CD4-positive, alpha-beta T cell (primary cell): Measurements from ENCODE around the gene ZNF331. TPM values are rescaled to one million over a fixed set of nuclear protein-coding genes. Genes with fewer than 3 reads are reported as not detected.

Experiments used
- ATAC-seq: fragments of 200-7000 bp; cut with Tn5 transposase; one replicate; pipeline ENCODE4 v1.10.0; 2022; ENCODE audit warnings: mild to moderate bottlenecking; ENCODE audit not compliant: poor library complexity
- CTCF ChIA-PET: fragments of 350-600 bp; sonication (Branson Sonifier 250); formaldehyde crosslinking; loops from one replicate; lab custom pipeline; 2021; ENCODE audit warnings: antibody characterized with exemption, inconsistent platforms; lab: Charles Lee
- POLR2A ChIA-PET: fragments of 350-600 bp; sonication (Branson Sonifier 250); formaldehyde crosslinking; loops from one replicate; lab custom pipeline; 2021; ENCODE audit warnings: antibody characterized with exemption, inconsistent platforms; lab: Charles Lee
- DNase-seq, 14 experiments: peaks; one replicate each; pipeline ENCODE4 v3.0.0-alpha.2; 2013 to 2020; ENCODE audit warnings: mixed read lengths in 2 of 14
- H3K27ac ChIP-seq, 2 donors: one replicate each; pipeline versions ENCODE4 v1.5.1 to v1.7.0; 2013; ENCODE audit warnings: low read length in 2 of 2, low read depth in 1 of 2, mild to moderate bottlenecking in 1 of 2
- H3K27me3 ChIP-seq, 2 experiments: 1 replicate in 1 of 2; 2 replicates in 1 of 2; pipeline versions ENCODE4 v1.6.1 to v1.7.0; 2013; ENCODE audit warnings: low read length in 2 of 2, control low read depth in 1 of 2, mild to moderate bottlenecking in 1 of 2, moderate library complexity in 1 of 2; ENCODE audit not compliant: insufficient read depth in 2 of 2, control insufficient read depth in 1 of 2
- H3K36me3 ChIP-seq: one replicate; pipeline ENCODE4 v1.6.1; 2013; ENCODE audit warnings: low read length, control low read depth; ENCODE audit not compliant: insufficient read depth
- H3K4me1 ChIP-seq: one replicate; pipeline ENCODE4 v1.6.1; 2013; ENCODE audit warnings: low read length, control low read depth; ENCODE audit not compliant: insufficient read depth
- H3K4me3 ChIP-seq: one replicate; pipeline ENCODE4 v1.5.1; 2013; ENCODE audit warnings: mild to moderate bottlenecking, low read length, moderate library complexity
- H3K9me3 ChIP-seq, 2 experiments: 1 replicate in 1 of 2; 2 replicates in 1 of 2; pipeline versions ENCODE4 v1.6.1 to v1.7.0; 2013; ENCODE audit warnings: low read length in 2 of 2, mild to moderate bottlenecking in 2 of 2, control low read depth in 1 of 2, moderate library complexity in 1 of 2; ENCODE audit not compliant: control insufficient read depth in 1 of 2, insufficient read depth in 1 of 2
- H3K27ac Mint-ChIP-seq: one replicate; pipeline ENCODE4 v1.8.0; 2020; ENCODE audit warnings: mixed read lengths
- H3K27me3 Mint-ChIP-seq: one replicate; pipeline ENCODE4 v1.8.0; 2021; ENCODE audit warnings: mixed read lengths
- H3K36me3 Mint-ChIP-seq: one replicate; pipeline ENCODE4 v1.8.0; 2021; ENCODE audit warnings: low read depth, mixed read lengths
- H3K4me1 Mint-ChIP-seq: one replicate; pipeline ENCODE4 v1.8.0; 2021; ENCODE audit warnings: low read depth, mixed read lengths
- H3K4me3 Mint-ChIP-seq: one replicate; pipeline ENCODE4 v1.8.0; 2020; ENCODE audit warnings: mild to moderate bottlenecking, mixed read lengths
- H3K9me3 Mint-ChIP-seq: one replicate; pipeline ENCODE4 v1.8.0; 2020; ENCODE audit warnings: mixed read lengths
- intact Hi-C, 2 experiments: fragments of 100-400 bp; cut with DNase I in 1 of 2; cut with micrococcal nuclease in 1 of 2; formaldehyde crosslinking; loops; one replicate each; pipeline versions ENCODE4 v1.15.1 to v1.9.0; 2023 to 2025; cut with DNase I, micrococcal nuclease
- total RNA-seq, 174 experiments: library from RNA in 2 of 174; stranded (reverse) in 2 of 174; gene quantifications; one replicate each; pipeline ENCODE4 v1.2.3 and lab custom pipeline; 2021 to 2026
- TF ChIP-seq, protein P1 (sequence below): fragments of 200-600 bp; IDR thresholded peaks from one replicate; pipeline ENCODE4 v1.8.0; 2022; ENCODE audit warnings: antibody characterized with exemption, mild to moderate bottlenecking

ZNF331 gene
- total RNA-seq, 2 experiments from 2014 or later: 428 to 437 TPM

GRCh38 chr19:53537121-53537520, 824 bp upstream of the ZNF331 start:
- H3K4me3 Mint-ChIP-seq: peak overlapping the region; percentile 98
- DNase-seq (peak in 4 of 14 experiments; percentile 40 to 62 (median 54)), ATAC-seq (peak; percentile 20)
- Histone ChIP-seq H3K36me3 (peaks cover 21% of the 10 kb centered on the region), H3K27ac (peak overlapping the region; percentile 88 to 89), H3K9me3 (peaks cover 0 to 35% of the 10 kb centered on the region in 2 experiments), H3K4me1 (peaks cover 21% of the 10 kb centered on the region), H3K27me3 (no peaks in the 10 kb centered on the region), H3K4me3 (peak overlapping the region; percentile 91)
- H3K4me1 Mint-ChIP-seq: peaks cover 38% of the 10 kb centered on the region
- intact Hi-C loops: loop anchor here (2.0 to 5.0 kb wide), 2 partner anchors 16 to 655 kb away; partner anchors contain the start of gene TSEN34 (in 1 of the 2)
- peaks cover 80% of the 10 kb centered on the region for H3K36me3 Mint-ChIP-seq
- CTCF ChIA-PET: interaction anchor here (1.7 kb wide), 1 partner anchor 18 kb away, joined by 5 read pairs; no protein-coding TSS in a partner anchor
- peak overlapping the region; percentile 98 for H3K27ac Mint-ChIP-seq
- POLR2A ChIA-PET: interaction anchor here (1.4 to 2.5 kb wide), 2 partner anchors 16 to 18 kb away, joined by 7 to 21 read pairs; no protein-coding TSS in a partner anchor
- peaks cover 9% of the 10 kb centered on the region for H3K27me3 Mint-ChIP-seq
- no peaks in the 10 kb centered on the region for H3K9me3 Mint-ChIP-seq
- TF ChIP-seq, protein P1, sequence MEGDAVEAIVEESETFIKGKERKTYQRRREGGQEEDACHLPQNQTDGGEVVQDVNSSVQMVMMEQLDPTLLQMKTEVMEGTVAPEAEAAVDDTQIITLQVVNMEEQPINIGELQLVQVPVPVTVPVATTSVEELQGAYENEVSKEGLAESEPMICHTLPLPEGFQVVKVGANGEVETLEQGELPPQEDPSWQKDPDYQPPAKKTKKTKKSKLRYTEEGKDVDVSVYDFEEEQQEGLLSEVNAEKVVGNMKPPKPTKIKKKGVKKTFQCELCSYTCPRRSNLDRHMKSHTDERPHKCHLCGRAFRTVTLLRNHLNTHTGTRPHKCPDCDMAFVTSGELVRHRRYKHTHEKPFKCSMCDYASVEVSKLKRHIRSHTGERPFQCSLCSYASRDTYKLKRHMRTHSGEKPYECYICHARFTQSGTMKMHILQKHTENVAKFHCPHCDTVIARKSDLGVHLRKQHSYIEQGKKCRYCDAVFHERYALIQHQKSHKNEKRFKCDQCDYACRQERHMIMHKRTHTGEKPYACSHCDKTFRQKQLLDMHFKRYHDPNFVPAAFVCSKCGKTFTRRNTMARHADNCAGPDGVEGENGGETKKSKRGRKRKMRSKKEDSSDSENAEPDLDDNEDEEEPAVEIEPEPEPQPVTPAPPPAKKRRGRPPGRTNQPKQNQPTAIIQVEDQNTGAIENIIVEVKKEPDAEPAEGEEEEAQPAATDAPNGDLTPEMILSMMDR: no peak

DNA sequence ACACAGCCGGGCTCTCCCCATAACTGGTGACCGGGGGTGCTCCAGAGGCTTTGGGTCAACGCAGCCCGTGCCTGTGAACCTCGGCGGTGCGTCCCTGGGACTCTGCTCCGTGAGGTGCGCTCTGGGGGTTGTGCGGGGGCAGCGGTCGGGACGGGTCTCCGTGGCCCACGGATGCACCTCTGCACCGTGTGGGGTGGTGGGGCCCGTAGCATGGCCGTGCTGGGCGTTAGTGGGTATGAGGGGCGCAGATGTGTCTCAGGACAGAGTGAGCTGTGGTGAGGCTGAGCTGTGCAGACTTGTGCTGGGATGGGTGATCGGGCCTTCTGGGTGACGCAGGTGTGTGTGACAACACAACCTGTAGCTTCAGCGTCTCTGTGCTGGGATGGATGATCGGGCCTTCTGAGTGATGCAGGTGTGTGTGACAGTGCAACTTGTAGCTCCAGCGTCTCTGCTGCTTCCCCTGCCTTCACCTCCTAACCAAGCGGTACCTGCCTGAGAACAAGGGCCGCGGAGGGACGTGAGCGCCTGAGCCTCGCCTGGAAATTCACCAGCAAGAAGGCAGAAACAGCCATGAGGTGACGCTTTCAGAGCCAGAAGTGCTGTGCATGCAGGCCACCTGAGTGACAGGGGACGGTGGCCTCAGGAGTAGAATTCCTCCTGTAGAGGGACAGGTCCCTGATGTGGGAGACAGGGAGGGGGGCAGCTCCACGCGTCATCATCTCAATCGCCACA, 599 bp downstream of the ZNF331 start:
- Histone ChIP-seq H3K27me3 (no peaks in the 10 kb centered on the region), H3K27ac (peak overlapping the region; percentile 89 to 95), H3K4me1 (peaks cover 21% of the 10 kb centered on the region), H3K36me3 (peaks cover 30% of the 10 kb centered on the region), H3K4me3 (peak overlapping the region; percentile 91), H3K9me3 (peaks cover 0 to 44% of the 10 kb centered on the region in 2 experiments)
- peak overlapping the region; percentile 98 for H3K4me3 Mint-ChIP-seq
- peak overlapping the region; percentile 98 for H3K27ac Mint-ChIP-seq
- ATAC-seq (peak; percentile 7), DNase-seq (peak in 3 of 14 experiments; percentile 30 to 55 (median 51))
- H3K4me1 Mint-ChIP-seq: peaks cover 44% of the 10 kb centered on the region
- H3K9me3 Mint-ChIP-seq: no peaks in the 10 kb centered on the region
- POLR2A ChIA-PET: interaction anchor here (1.0 to 2.5 kb wide), 3 partner anchors 15 to 18 kb away, joined by 4 to 21 read pairs (median 7); no protein-coding TSS in a partner anchor
- TF ChIP-seq, protein P1: no peak
- CTCF ChIA-PET: interaction anchor here (1.7 kb wide), 1 partner anchor 16 kb away, joined by 5 read pairs; no protein-coding TSS in a partner anchor
- intact Hi-C loops: loop anchor here (1.0 to 5.0 kb wide), 3 partner anchors 11 to 654 kb away; partner anchors contain the start of gene TSEN34 (in 1 of the 2)
- peaks cover 9% of the 10 kb centered on the region for H3K27me3 Mint-ChIP-seq
- peaks cover 85% of the 10 kb centered on the region for H3K36me3 Mint-ChIP-seq

DNA sequence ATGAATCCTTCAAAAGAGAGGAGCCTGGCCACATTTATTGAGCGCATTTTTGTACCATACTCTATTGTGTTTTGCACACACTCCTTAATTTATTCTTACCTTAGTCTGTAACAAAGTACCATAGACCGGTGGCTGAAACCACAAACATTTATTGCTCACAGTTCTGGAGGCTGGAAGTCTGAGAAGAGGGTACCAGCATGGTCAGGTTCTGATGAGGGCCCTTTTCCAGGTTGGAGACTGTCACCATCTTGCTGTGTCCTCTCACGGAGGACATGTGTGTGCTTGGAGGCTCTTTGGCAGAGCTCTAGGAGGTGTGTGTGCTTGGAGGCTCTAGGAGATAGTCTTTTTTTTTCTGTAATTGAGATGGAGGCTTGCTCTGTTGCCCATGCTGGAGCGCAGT, 2.1 kb downstream of the ZNF331 start:
- ChIA-PET CTCF (no interaction called here), POLR2A (no interaction called here)
- intact Hi-C loops: no loop called here
- no peak for ATAC-seq
- no peak overlapping the region for H3K4me3 ChIP-seq
- H3K27me3 ChIP-seq: no peaks in the 10 kb centered on the region
- H3K4me1 ChIP-seq: peaks cover 21% of the 10 kb centered on the region
- no peak overlapping the region for H3K27ac ChIP-seq
- TF ChIP-seq, protein P1: no peak
- H3K36me3 Mint-ChIP-seq: peaks cover 89% of the 10 kb centered on the region
- peaks cover 30% of the 10 kb centered on the region for H3K36me3 ChIP-seq
- no peak for DNase-seq
- H3K4me1 Mint-ChIP-seq: peaks cover 46% of the 10 kb centered on the region
- H3K27ac Mint-ChIP-seq: peak overlapping the region; percentile 98
- H3K9me3 Mint-ChIP-seq: no peaks in the 10 kb centered on the region
- H3K27me3 Mint-ChIP-seq: peaks cover 9% of the 10 kb centered on the region
- H3K4me3 Mint-ChIP-seq: peak overlapping the region; percentile 82
- H3K9me3 ChIP-seq: peaks cover 0 to 47% of the 10 kb centered on the region in 2 experiments
